Upper lobe of right lung (tissue), 1 donor: ENCODE results near the gene GIMAP7. TPM values are rescaled to one million over a fixed set of nuclear protein-coding genes. Genes with fewer than 3 reads are reported as not detected.

Source experiments
- ATAC-seq: fragments of 200-7000 bp; cut with Tn5 transposase; one replicate; pipeline ENCODE4 v1.9.1; 2020; ENCODE audit warnings: mild to moderate bottlenecking, moderate library complexity
- DNase-seq: peaks from one replicate; pipeline ENCODE4 v3.0.0-alpha.2; 2020
- H3K27ac ChIP-seq: fragments of 200-600 bp; one replicate; pipeline ENCODE4 v1.8.0; 2022
- H3K27me3 ChIP-seq: fragments of 200-600 bp; one replicate; pipeline ENCODE4 v1.8.0; 2022; ENCODE audit warnings: mild to moderate bottlenecking
- H3K36me3 ChIP-seq: fragments of 200-600 bp; one replicate; pipeline ENCODE4 v1.8.0; 2022
- H3K4me1 ChIP-seq: fragments of 200-600 bp; one replicate; pipeline ENCODE4 v1.8.0; 2022
- H3K4me3 ChIP-seq: fragments of 200-600 bp; one replicate; pipeline ENCODE4 v1.8.0; 2022; ENCODE audit warnings: mild to moderate bottlenecking
- H3K9me3 ChIP-seq: fragments of 200-600 bp; one replicate; pipeline ENCODE4 v1.8.0; 2022
- intact Hi-C: fragments of 100-400 bp; cut with DNase I; formaldehyde crosslinking; loops from one replicate; pipeline ENCODE4 v1.11.0; 2022
- total RNA-seq: library from RNA; stranded (reverse); fragmentation: NEBNext Ultra II Directional; extraction: Animal tissue kit (Norgen Biotek cat#: 25700); gene quantifications from one replicate; pipeline ENCODE4 v1.2.1, GENCODE V29; 2021
- TF ChIP-seq, protein P1 (sequence below): fragments of 200-600 bp; IDR thresholded peaks from one replicate; pipeline ENCODE4 v1.8.0; 2022; ENCODE audit warnings: antibody characterized with exemption
- donor health status: DM: no; HTN: yes; CAD: no; lungs with severe emphysema.

Gene GIMAP7
- total RNA-seq, 1 donor from 2014 or later: 47.0 TPM

DNA sequence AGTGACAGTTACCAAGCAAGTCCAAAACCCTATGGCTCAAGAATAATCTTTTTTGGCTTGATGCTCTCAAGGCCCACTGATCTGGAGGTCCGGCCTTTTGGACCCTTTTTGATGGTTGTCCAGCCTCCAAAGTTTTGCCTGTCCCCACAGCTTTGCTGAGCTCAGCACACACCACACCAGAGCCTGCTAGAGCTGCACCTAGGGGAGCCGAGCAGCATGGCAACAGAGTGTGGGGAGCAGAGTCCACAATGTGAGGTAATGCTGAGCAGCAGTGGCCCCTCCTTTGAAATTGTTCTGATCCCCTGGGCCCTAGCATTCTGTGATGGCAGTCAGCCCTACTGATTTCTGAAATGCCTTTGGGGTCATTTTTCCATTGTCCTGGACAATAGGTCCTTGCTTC, 9.3 kb downstream of the GIMAP7 start:
- Histone ChIP-seq H3K9me3 (no peaks in the 10 kb centered on the region), H3K4me3 (no peak overlapping the region), H3K27ac (no peak overlapping the region), H3K36me3 (peaks cover 15% of the 10 kb centered on the region), H3K27me3 (no peaks in the 10 kb centered on the region), H3K4me1 (no peaks in the 10 kb centered on the region)
- intact Hi-C loops: no loop called here
- DNase-seq: no peak
- ATAC-seq: no peak
- TF ChIP-seq, protein P1, sequence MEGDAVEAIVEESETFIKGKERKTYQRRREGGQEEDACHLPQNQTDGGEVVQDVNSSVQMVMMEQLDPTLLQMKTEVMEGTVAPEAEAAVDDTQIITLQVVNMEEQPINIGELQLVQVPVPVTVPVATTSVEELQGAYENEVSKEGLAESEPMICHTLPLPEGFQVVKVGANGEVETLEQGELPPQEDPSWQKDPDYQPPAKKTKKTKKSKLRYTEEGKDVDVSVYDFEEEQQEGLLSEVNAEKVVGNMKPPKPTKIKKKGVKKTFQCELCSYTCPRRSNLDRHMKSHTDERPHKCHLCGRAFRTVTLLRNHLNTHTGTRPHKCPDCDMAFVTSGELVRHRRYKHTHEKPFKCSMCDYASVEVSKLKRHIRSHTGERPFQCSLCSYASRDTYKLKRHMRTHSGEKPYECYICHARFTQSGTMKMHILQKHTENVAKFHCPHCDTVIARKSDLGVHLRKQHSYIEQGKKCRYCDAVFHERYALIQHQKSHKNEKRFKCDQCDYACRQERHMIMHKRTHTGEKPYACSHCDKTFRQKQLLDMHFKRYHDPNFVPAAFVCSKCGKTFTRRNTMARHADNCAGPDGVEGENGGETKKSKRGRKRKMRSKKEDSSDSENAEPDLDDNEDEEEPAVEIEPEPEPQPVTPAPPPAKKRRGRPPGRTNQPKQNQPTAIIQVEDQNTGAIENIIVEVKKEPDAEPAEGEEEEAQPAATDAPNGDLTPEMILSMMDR: no peak

- Histone ChIP-seq H3K27ac (no peak overlapping the region), H3K4me1 (no peaks in the 10 kb centered on the region), H3K27me3 (no peaks in the 10 kb centered on the region), H3K9me3 (no peaks in the 10 kb centered on the region), H3K4me3 (no peak overlapping the region), H3K36me3 (no peaks in the 10 kb centered on the region)
- DNase-seq (no peak), ATAC-seq (no peak)
- TF ChIP-seq, protein P1: no peak
- intact Hi-C loops: no loop called here
Measured at GRCh38 chr7:150531704-150532103, 17.0 kb downstream of the GIMAP7 start.

DNA sequence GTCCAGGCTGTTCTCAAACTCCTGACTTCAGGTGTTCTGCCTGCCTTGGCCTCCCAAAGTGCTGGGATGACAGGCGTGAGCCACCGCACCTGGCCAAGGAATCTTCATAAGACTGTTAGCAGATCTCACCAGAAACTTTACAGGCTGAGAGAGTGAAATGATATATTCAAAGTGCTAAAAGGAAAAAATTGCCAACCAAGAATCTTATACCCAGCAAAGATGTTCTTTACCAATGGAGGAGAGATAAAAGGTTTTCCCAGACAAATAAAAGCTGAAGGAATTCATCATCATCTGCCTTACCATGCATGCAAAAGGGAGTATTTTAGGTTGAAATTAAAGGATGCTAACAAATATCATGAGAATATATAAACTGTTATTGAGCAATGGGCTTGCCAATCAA, 23.6 kb downstream of the GIMAP7 start:
- Histone ChIP-seq H3K4me1 (no peaks in the 10 kb centered on the region), H3K27ac (no peak overlapping the region), H3K36me3 (no peaks in the 10 kb centered on the region), H3K4me3 (no peak overlapping the region), H3K27me3 (no peaks in the 10 kb centered on the region), H3K9me3 (peaks cover 21% of the 10 kb centered on the region)
- intact Hi-C loops: no loop called here
- TF ChIP-seq, protein P1: no peak
- no peak for DNase-seq
- no peak for ATAC-seq

DNA sequence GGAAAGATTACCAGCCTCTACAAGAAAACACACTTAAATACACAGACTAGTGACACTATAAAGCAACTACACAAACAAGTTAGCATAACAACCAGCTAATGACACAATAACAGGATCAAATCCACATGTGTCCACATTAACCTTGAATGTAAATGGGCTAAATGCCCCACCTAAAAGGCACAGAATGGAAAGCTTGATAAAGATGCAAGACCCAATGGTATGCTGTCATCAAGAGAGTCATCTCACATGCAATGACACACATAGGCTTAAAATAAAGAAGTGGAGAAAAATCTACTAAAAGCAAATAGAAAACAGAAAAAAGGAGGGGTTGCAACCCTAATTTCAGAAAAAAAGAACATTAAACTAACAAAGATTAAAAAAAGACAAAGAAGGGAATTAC, 38.5 kb downstream of the GIMAP7 start:
- Histone ChIP-seq H3K27me3 (no peaks in the 10 kb centered on the region), H3K36me3 (no peaks in the 10 kb centered on the region), H3K9me3 (peaks cover 7% of the 10 kb centered on the region), H3K27ac (no peak overlapping the region), H3K4me1 (no peaks in the 10 kb centered on the region), H3K4me3 (no peak overlapping the region)
- intact Hi-C loops: no loop called here
- DNase-seq: no peak
- ATAC-seq: no peak
- TF ChIP-seq, protein P1: no peak

- Histone ChIP-seq H3K36me3 (no peaks in the 10 kb centered on the region), H3K27me3 (no peaks in the 10 kb centered on the region), H3K27ac (peak overlapping the region; percentile 20), H3K4me1 (no peaks in the 10 kb centered on the region), H3K9me3 (no peaks in the 10 kb centered on the region), H3K4me3 (no peak overlapping the region)
- ATAC-seq: peak; percentile 86
- DNase-seq: no peak
- TF ChIP-seq, protein P1: no peak
- intact Hi-C loops: no loop called here
Measured at GRCh38 chr7:150556521-150557138, 42.0 kb downstream of the GIMAP7 start.

DNA sequence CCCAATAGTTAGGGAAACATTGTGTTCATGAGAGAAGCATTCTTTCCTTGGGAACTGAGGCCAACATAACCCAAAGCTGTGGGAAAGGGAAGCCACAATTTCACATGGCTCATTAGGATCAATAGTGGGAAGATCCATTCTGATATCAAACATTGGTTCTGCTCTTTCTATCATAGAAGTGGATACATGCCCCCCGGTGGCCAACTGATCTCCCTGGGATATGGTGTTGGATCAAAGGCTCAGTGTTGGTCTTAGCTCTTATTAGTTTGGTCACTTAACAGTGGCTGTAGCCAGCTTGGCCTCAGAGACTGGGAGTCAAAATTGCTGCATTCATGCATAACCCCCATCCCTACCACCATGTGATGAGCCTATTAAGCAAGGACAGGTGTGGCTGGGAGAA, 45.8 kb downstream of the GIMAP7 start:
- TF ChIP-seq, protein P1: no peak
- Histone ChIP-seq H3K9me3 (no peaks in the 10 kb centered on the region), H3K4me3 (no peak overlapping the region), H3K27ac (no peak overlapping the region), H3K4me1 (no peaks in the 10 kb centered on the region), H3K36me3 (no peaks in the 10 kb centered on the region), H3K27me3 (no peaks in the 10 kb centered on the region)
- DNase-seq (no peak), ATAC-seq (no peak)
- intact Hi-C loops: no loop called here
